Smooth muscle cell (in vitro differentiated cells): ENCODE results near the gene SLC12A3. TPM values are rescaled to one million over a fixed set of nuclear protein-coding genes. Genes with fewer than 3 reads are reported as not detected.

Experiments used
- DNase-seq: peaks from one replicate; lab custom pipeline; 2025; ENCODE audit not compliant: unreplicated experiment; lab: John Stamatoyannopoulos, UW
- H2AFZ ChIP-seq: fragments of 200-600 bp; sonication (generic); 2 replicates; pipeline ENCODE4 v1.6.0; 2016; ENCODE audit warnings: antibody characterized with exemption, low read depth, mild to moderate bottlenecking
- H3F3A ChIP-seq: fragments of 200-600 bp; sonication (generic); 2 replicates; pipeline ENCODE4 v1.6.0; 2017; ENCODE audit warnings: antibody characterized with exemption, low read depth
- H3K27ac ChIP-seq: fragments of 200-600 bp; sonication (generic); 2 replicates; pipeline ENCODE4 v1.5.1; 2016; ENCODE audit warnings: low read depth, mild to moderate bottlenecking
- H3K27me3 ChIP-seq: fragments of 200-600 bp; sonication (generic); 2 replicates; pipeline ENCODE4 v1.6.1; 2016; ENCODE audit warnings: low read depth, mild to moderate bottlenecking
- H3K36me3 ChIP-seq: fragments of 200-600 bp; sonication (generic); 2 replicates; pipeline ENCODE4 v1.5.1; 2016; ENCODE audit warnings: low read depth
- H3K4me1 ChIP-seq: fragments of 200-600 bp; sonication (generic); 2 replicates; pipeline ENCODE4 v1.5.1; 2016; ENCODE audit warnings: low read depth
- H3K4me2 ChIP-seq: fragments of 200-600 bp; sonication (generic); 2 replicates; pipeline ENCODE4 v1.6.0; 2016; ENCODE audit warnings: mild to moderate bottlenecking
- H3K4me3 ChIP-seq: fragments of 200-600 bp; sonication (generic); 2 replicates; pipeline ENCODE4 v1.5.1; 2016; ENCODE audit warnings: mild to moderate bottlenecking
- H3K79me2 ChIP-seq: fragments of 200-600 bp; sonication (generic); 2 replicates; pipeline ENCODE4 v1.6.0; 2016; ENCODE audit warnings: low read depth, mild to moderate bottlenecking
- H3K9ac ChIP-seq: fragments of 200-600 bp; sonication (generic); 2 replicates; pipeline ENCODE4 v1.6.0; 2016; ENCODE audit warnings: low read depth
- H3K9me3 ChIP-seq: fragments of 200-600 bp; sonication (generic); replicated peaks from 2 replicates; pipeline ENCODE4 v1.5.1; 2016; ENCODE audit warnings: low read depth
- H4K20me1 ChIP-seq: fragments of 200-600 bp; sonication (generic); 2 replicates; pipeline ENCODE4 v1.6.0; 2016; ENCODE audit warnings: low read depth
- CTCF ChIP-seq: fragments of 200-600 bp; sonication (generic); IDR thresholded peaks from 2 replicates; pipeline ENCODE4 v1.5.1; 2017; ENCODE audit warnings: borderline replicate concordance, mild to moderate bottlenecking, antibody characterized with exemption; ENCODE audit not compliant: insufficient read depth, poor library complexity, severe bottlenecking
- WGBS: methylation state at CpG from one replicate; pipeline ENCODE4 v1.1.7; 2016; ENCODE audit warnings: low lambda C conversion rate; 5-methylcytosine and 5-hydroxymethylcytosine counted together
- polyA plus RNA-seq: library from polyadenylated mRNA; unstranded; fragments of >200 nt; fragmentation: Nextera tagmentation; extraction: Ambion mirVana; gene quantifications from 2 replicates; pipeline ENCODE4 v1.2.1, GENCODE V29; 2016
- total RNA-seq: library from RNA; depleted of rRNA; stranded (reverse); fragments of >200 nt; gene quantifications from 2 replicates; pipeline ENCODE4 v1.2.3, GENCODE V29; 2014

SLC12A3 gene
- total and polyA plus RNA-seq, 2 experiments from 2014 or later: not detected

GRCh38 chr16:56848029-56848936 lies 16.7 kb upstream of the SLC12A3 start:
- H3K9ac ChIP-seq: no peak overlapping the region

GRCh38 chr16:56848955-56849689 lies 15.9 kb upstream of the SLC12A3 start:
- H3K4me2 ChIP-seq: peak overlapping the region; percentile 39
- no peak overlapping the region for H3K9ac ChIP-seq
- no peak overlapping the region for H3K27ac ChIP-seq

More at GRCh38 chr16:56848029-56848936, 16.7 kb upstream of the SLC12A3 start:
- Histone ChIP-seq H3K79me2 (no peaks in the 10 kb centered on the region), H3K27me3 (no peaks in the 10 kb centered on the region), H3F3A (peaks cover 15% of the 10 kb centered on the region), H3K36me3 (peaks cover 6% of the 10 kb centered on the region), H3K9me3 (no peaks in the 10 kb centered on the region), H2AFZ (no peak overlapping the region), H3K4me3 (no peak overlapping the region), H3K4me1 (peaks cover 19% of the 10 kb centered on the region), H4K20me1 (no peaks in the 10 kb centered on the region), H3K27ac (peak overlapping the region; percentile 55), H3K4me2 (peak overlapping the region; percentile 39)
- 82% methylated on average over 11 of the region's 11 CpGs for WGBS
- no peak for DNase-seq
- no peak for TF ChIP-seq CTCF

GRCh38 chr16:56849690-56850680 lies 15.0 kb upstream of the SLC12A3 start:
- peaks cover 15% of the 10 kb centered on the region for H3F3A ChIP-seq
- H3K4me2 ChIP-seq: peak overlapping the region; percentile 9
- H3K27me3 ChIP-seq: no peaks in the 10 kb centered on the region
- no peak overlapping the region for H3K4me3 ChIP-seq
- no peak overlapping the region for H2AFZ ChIP-seq
- H4K20me1 ChIP-seq: no peaks in the 10 kb centered on the region
- H3K27ac ChIP-seq: no peak overlapping the region
- 81% methylated on average over 11 of the region's 11 CpGs for WGBS
- H3K9ac ChIP-seq: no peak overlapping the region
- peaks cover 19% of the 10 kb centered on the region for H3K4me1 ChIP-seq
- TF ChIP-seq CTCF: no peak
- H3K36me3 ChIP-seq: no peaks in the 10 kb centered on the region
- H3K79me2 ChIP-seq: no peaks in the 10 kb centered on the region
- H3K9me3 ChIP-seq: no peaks in the 10 kb centered on the region
- no peak for DNase-seq

More at GRCh38 chr16:56848955-56849689, 15.9 kb upstream of the SLC12A3 start:
- DNase-seq: no peak
- H3K4me3 ChIP-seq: no peak overlapping the region
- peaks cover 15% of the 10 kb centered on the region for H3F3A ChIP-seq
- peaks cover 19% of the 10 kb centered on the region for H3K4me1 ChIP-seq
- no peaks in the 10 kb centered on the region for H3K9me3 ChIP-seq
- no peak overlapping the region for H2AFZ ChIP-seq
- TF ChIP-seq CTCF: no peak
- H3K36me3 ChIP-seq: no peaks in the 10 kb centered on the region
- no peaks in the 10 kb centered on the region for H3K27me3 ChIP-seq
- no peaks in the 10 kb centered on the region for H4K20me1 ChIP-seq
- no peaks in the 10 kb centered on the region for H3K79me2 ChIP-seq
- WGBS: 68% methylated on average over 7 of the region's 7 CpGs
